ENCODE results near the gene PRR5L.

The PRR5L gene

DNA sequence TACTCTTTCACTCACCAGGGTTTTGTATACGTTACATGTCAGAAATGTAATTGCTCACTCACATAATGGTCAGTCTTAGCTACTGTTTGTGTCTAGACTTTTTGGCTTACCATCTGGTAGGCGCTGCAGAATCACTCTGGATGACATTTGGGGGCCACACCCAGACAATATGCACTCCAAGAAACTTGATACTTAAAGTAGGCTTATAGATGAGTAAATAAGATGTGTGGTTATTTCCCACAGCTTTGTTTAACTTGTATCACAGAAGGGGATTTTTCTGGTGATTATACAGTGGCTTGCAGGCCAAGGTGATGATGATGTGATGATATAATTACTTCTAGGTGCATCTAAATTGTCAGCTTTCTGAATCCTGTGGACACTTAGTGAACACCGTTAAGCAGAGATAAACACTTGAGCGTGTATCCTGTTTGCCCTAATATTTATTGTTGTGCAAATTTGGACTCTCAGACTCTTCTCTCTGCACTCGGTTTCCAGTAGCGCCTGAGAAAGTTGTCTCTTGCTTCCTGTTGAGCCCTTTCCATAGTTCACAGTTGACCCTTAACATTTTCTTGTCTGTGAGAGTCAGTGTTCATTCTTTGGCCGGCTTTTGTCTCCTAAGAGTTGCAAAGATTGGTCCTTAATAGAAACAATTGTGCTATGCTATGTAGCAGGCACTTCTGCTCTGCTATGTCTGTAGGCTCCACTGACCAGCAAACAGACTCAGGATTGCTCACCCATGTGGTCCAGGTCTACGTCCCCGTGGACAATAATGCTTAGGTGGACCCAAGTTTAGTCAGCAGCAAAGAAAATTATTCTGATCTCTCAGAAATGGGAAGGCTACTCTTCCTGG is 89.3 kb downstream of the PRR5L start:
- no peak for DNase-seq (ENCODE audit: low read depth in 1 of 2, low spot score in 1 of 2)
- Histone ChIP-seq H3K4me3 (replicated peaks; ENCODE audit: insufficient read depth, low read length) (no peak overlapping the region), H3K27ac (replicated peaks) (no peak overlapping the region), H3K27me3 (ENCODE audit: insufficient read depth, poor library complexity, severe bottlenecking) (no peaks in the 10 kb centered on the region)
- TF ChIP-seq SPI1 (IDR thresholded peaks at IDR 0.05; ENCODE audit: borderline replicate concordance, low read depth) = no peak
- no peak for TF ChIP-seq POLR2AphosphoS5 (IDR thresholded peaks at IDR 0.05; ENCODE audit: low read depth)
- TF ChIP-seq, protein P1, sequence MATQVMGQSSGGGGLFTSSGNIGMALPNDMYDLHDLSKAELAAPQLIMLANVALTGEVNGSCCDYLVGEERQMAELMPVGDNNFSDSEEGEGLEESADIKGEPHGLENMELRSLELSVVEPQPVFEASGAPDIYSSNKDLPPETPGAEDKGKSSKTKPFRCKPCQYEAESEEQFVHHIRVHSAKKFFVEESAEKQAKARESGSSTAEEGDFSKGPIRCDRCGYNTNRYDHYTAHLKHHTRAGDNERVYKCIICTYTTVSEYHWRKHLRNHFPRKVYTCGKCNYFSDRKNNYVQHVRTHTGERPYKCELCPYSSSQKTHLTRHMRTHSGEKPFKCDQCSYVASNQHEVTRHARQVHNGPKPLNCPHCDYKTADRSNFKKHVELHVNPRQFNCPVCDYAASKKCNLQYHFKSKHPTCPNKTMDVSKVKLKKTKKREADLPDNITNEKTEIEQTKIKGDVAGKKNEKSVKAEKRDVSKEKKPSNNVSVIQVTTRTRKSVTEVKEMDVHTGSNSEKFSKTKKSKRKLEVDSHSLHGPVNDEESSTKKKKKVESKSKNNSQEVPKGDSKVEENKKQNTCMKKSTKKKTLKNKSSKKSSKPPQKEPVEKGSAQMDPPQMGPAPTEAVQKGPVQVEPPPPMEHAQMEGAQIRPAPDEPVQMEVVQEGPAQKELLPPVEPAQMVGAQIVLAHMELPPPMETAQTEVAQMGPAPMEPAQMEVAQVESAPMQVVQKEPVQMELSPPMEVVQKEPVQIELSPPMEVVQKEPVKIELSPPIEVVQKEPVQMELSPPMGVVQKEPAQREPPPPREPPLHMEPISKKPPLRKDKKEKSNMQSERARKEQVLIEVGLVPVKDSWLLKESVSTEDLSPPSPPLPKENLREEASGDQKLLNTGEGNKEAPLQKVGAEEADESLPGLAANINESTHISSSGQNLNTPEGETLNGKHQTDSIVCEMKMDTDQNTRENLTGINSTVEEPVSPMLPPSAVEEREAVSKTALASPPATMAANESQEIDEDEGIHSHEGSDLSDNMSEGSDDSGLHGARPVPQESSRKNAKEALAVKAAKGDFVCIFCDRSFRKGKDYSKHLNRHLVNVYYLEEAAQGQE (IDR thresholded peaks at IDR 0.05; ENCODE audit: insufficient replicate concordance, low read depth) = no peak
- TF ChIP-seq GABPA (IDR thresholded peaks at IDR 0.05; ENCODE audit: low read depth) = no peak
- TF ChIP-seq, protein P2, sequence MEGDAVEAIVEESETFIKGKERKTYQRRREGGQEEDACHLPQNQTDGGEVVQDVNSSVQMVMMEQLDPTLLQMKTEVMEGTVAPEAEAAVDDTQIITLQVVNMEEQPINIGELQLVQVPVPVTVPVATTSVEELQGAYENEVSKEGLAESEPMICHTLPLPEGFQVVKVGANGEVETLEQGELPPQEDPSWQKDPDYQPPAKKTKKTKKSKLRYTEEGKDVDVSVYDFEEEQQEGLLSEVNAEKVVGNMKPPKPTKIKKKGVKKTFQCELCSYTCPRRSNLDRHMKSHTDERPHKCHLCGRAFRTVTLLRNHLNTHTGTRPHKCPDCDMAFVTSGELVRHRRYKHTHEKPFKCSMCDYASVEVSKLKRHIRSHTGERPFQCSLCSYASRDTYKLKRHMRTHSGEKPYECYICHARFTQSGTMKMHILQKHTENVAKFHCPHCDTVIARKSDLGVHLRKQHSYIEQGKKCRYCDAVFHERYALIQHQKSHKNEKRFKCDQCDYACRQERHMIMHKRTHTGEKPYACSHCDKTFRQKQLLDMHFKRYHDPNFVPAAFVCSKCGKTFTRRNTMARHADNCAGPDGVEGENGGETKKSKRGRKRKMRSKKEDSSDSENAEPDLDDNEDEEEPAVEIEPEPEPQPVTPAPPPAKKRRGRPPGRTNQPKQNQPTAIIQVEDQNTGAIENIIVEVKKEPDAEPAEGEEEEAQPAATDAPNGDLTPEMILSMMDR (IDR thresholded peaks at IDR 0.05; ENCODE audit: insufficient read depth, low read length) = no peak

DNA sequence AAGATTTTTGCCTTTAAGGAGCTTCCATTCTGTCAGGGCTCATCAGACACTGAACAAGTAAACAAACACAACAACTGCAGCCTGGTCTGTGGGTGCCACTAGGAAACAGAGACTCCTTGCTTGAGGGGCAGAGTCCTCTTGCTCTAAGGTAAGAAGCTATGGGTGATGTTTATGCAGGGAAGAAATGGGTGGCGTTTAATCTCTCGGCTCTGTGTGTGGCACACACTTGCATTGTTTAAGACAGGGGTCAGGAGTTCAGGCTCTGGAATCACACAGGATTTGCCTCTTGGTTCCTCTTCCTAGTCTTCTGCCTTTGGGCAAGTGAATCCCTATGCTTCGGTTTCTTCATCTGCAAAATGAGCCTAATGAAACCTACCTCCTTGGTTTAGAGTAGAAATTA is 90.3 kb downstream of the PRR5L start:
- no peak for DNase-seq (ENCODE audit: low read depth in 1 of 2, low spot score in 1 of 2)
- H3K4me3 ChIP-seq (replicated peaks; ENCODE audit: insufficient read depth, low read length) = no peak overlapping the region
- no peak for TF ChIP-seq POLR2AphosphoS5 (IDR thresholded peaks at IDR 0.05; ENCODE audit: low read depth)
- TF ChIP-seq, protein P1 (IDR thresholded peaks at IDR 0.05; ENCODE audit: insufficient replicate concordance, low read depth) = no peak
- TF ChIP-seq, protein P2 (IDR thresholded peaks at IDR 0.05; ENCODE audit: insufficient read depth, low read length) = no peak
- H3K27ac ChIP-seq (replicated peaks) = no peak overlapping the region
- H3K27me3 ChIP-seq (ENCODE audit: insufficient read depth, poor library complexity, severe bottlenecking) = no peaks in the 10 kb centered on the region

DNA sequence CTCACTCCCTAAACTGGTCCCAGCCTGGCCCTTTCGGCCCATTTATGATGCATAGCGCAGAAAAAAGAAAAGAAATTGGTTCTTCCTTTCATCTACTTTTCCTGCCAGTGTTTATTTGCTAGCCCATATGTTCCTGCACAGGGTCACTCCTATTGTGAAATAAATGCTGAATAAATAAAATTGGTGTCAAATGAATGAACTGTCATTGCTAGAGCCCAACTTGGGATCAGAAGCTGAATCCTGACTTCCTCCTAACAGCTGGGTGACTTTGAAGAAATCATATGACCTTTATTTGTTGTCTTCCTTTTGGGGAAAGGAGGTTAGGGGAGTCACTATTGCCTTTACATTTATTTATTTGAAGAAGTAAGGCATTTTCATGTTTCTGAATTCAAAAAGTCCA is 92.0 kb downstream of the PRR5L start:
- no peak overlapping the region for H3K27ac ChIP-seq (replicated peaks)
- TF ChIP-seq SPI1 (IDR thresholded peaks at IDR 0.05; ENCODE audit: borderline replicate concordance, low read depth) = no peak
- no peak for TF ChIP-seq POLR2AphosphoS5 (IDR thresholded peaks at IDR 0.05; ENCODE audit: low read depth)
- TF ChIP-seq, protein P2 (IDR thresholded peaks at IDR 0.05; ENCODE audit: insufficient read depth, low read length) = no peak
- H3K4me3 ChIP-seq (replicated peaks; ENCODE audit: insufficient read depth, low read length) = no peak overlapping the region
- no peaks in the 10 kb centered on the region for H3K27me3 ChIP-seq (ENCODE audit: insufficient read depth, poor library complexity, severe bottlenecking)
- no peak for DNase-seq (ENCODE audit: low read depth in 1 of 2, low spot score in 1 of 2)

DNA sequence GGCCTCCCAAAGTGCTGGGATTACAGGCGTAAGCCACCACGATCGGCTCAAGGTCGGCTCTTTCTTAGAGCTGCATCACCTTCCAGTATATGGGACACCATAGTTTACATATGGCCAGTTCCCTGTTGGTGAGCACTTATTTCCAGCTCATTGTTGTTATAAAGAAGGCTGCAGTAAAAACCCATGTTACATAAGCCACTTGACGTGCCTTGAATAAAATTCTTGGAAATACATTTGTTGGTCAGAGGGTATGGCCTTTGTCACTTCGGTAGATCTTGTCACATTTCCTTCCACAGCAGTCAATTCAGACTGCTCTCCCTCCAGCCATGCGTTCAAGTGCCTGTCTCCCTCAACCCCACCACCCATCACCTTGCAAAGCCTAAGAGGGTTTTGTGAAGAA is 92.9 kb downstream of the PRR5L start:
- TF ChIP-seq, protein P2 (IDR thresholded peaks at IDR 0.05; ENCODE audit: insufficient read depth, low read length) = no peak
- TF ChIP-seq POLR2AphosphoS5 (IDR thresholded peaks at IDR 0.05; ENCODE audit: low read depth) = no peak
- TF ChIP-seq, protein P1 (IDR thresholded peaks at IDR 0.05; ENCODE audit: insufficient replicate concordance, low read depth) = no peak
- TF ChIP-seq SPI1 (IDR thresholded peaks at IDR 0.05; ENCODE audit: borderline replicate concordance, low read depth) = no peak
- no peak for TF ChIP-seq GABPA (IDR thresholded peaks at IDR 0.05; ENCODE audit: low read depth)
- H3K27ac ChIP-seq (replicated peaks) = no peak overlapping the region
- no peak overlapping the region for H3K4me3 ChIP-seq (replicated peaks; ENCODE audit: insufficient read depth, low read length)
- no peak for DNase-seq (ENCODE audit: low read depth in 1 of 2, low spot score in 1 of 2)
- H3K27me3 ChIP-seq (ENCODE audit: insufficient read depth, poor library complexity, severe bottlenecking) = no peaks in the 10 kb centered on the region
